EH (cell line): ENCODE results near the gene INO80C.

Source experiments
- DNase-seq: peaks from one replicate; pipeline ENCODE4 v3.0.0-alpha.2; 2015; ENCODE audit warnings: low read depth

Gene INO80C

DNA sequence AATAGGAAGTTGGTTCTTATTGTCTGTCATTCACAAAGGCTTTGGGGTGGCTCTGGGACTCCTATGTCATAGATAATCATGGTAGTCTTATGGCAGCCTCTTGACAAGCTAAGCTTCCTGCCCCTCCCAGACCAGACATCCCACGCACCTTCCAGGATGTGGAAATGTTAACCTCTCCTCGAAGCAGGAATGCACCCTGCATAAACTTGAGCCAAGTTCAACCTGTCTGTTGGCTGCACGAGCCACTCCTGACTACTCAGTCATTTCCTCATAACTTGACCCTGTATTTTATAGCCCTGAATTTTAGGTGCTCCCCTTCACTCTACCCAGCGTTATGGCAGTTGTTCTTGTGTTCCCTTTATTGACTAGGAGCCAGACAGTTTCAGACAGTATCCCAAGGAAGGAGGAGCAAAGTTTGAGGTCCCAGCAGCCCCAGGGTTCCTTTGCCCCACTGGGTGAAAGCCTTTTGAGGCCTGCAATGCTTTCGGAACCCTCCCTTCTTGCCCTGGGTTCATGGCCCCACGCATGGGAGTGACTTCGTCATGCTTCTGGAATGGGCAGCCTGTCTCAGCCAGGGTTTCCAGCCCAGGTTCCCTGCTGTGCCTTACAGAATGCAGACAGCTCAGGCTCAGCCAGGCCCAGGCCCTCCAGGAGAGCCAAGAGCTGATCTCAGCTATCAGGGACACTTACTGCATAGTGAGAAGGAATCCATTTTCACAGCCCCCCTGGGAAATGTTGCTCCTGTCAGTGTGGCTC is 15.6 kb upstream of the INO80C start:
- DNase-seq = peak; percentile 96

GRCh38 chr18:35512761-35513160 is 15.0 kb upstream of the INO80C start:
- DNase-seq = no peak

DNA sequence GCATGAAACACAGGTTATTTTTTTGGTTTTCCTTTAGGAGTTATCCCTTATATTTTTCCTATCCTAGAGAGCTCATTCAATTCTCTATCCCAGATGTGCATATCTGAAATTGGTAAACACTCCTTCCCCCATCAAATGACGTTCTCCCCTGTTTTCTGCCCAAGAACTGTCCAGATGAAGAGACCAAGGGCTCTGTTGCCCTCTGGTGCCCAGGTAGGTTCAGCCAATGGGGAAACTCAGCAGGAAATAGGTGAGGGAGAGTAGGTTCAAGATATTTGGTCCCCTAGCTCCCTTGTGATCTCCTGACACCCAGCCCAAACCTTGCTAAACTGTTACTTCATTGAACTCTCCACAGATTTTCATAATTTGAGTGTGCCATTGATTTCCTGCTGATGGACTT is 14.1 kb upstream of the INO80C start:
- DNase-seq = no peak

DNA sequence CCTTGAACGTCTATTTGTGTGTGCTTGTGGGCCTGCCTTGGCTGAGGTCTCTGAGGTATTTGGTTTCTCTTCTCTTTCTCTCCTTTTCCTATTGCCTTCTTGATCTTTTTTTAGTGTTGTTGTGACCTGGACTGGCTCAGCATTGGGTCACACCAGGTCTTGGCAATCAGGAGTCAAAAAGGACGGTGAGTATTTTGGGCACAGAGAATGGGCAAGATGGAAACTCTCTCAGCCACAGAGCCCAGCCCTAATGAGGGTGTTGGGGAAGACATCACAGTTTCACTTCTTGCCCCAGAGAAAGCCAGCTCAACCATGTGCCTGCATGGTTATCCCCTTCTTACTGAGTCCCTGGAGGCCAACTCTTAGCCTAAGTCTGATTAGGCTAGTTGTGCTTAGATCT is 13.7 kb upstream of the INO80C start:
- DNase-seq = no peak

DNA sequence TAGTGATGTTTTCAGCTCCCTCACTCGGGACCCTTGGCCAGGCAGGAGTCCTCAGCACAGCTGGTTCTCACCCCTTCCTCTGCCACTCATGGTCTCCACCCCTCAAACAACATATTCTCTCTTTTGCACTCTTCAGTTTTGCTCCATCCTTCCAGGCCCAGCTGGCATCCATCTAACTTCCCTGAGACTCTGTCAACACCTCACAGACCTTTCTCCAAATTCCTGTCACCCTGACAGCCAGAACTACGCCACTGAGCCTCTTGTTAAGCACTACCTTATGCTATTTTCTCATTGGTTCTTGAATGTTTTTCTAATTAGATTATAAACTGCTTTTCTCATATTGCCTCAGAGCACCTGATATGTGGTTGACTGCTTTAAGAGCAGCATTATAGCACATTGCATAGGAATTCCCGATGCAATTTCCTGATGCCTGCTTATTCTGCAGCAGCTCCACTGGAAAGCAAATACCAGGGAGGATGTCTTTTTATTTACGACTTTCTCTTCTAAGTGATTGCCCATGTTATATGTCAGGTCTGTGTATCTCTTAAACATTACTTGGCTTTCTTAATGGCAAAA is 12.4 kb upstream of the INO80C start:
- peak; percentile 25 for DNase-seq

- no peak for DNase-seq
Measured at GRCh38 chr18:35508746-35509338, 11.1 kb upstream of the INO80C start.

- no peak for DNase-seq
Measured at GRCh38 chr18:35508030-35508429, 10.3 kb upstream of the INO80C start.

GRCh38 chr18:35507623-35508022 is 9.9 kb upstream of the INO80C start:
- DNase-seq = no peak

GRCh38 chr18:35507192-35507591 is 9.4 kb upstream of the INO80C start:
- no peak for DNase-seq

DNA sequence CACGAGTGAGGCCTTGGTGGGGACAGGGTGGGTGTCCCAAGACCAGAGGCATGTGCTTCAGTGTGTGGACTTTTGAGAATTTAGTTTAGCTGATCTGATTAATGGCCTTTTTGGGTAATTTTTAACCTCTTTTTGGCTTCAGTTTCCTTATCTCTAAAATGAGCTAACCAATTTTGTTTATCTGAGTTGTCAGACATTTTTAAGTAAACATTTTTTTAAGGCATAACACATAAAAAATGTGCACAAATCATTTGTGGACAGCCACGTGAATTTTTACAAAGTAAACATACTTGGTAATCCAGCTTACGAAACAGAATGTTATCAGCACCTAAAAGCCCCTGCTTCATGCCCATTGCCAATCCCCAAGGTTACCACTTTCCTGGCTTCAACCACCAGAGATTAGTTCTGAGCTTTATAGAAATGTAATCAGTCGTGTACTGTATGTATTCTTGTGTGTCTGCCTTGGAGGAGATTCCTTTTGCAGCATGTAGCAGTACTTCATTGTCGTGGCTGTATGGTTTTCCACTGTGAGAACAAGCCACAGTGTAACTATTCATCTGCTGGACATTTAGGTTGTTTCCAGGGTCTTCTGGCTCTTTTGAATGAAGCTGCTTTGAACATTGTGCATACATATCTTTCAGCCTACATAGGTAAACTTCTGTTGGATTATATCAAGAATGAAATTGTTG is 8.4 kb upstream of the INO80C start:
- no peak for DNase-seq

DNA sequence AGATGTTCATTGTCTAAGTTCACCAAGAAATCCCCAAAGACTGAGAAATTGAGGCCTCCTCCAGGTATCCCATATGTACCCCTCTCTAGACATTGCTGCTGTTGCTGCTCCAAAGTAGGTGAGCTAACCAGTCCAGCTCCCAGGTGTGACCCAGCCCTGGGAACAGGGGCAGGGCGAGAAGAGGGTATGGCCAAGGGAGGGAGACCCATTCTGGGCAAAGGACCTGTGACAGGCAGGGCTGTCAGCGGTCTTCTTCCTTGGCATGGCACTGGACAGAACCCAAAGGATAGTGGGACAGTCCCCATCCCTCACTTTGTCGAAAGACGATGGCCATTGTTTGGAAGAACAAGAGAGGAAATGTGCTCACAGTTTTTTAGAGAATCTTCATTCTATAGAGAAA is 7.2 kb upstream of the INO80C start:
- DNase-seq = no peak

GRCh38 chr18:35502052-35502451 is 4.3 kb upstream of the INO80C start:
- no peak for DNase-seq

DNA sequence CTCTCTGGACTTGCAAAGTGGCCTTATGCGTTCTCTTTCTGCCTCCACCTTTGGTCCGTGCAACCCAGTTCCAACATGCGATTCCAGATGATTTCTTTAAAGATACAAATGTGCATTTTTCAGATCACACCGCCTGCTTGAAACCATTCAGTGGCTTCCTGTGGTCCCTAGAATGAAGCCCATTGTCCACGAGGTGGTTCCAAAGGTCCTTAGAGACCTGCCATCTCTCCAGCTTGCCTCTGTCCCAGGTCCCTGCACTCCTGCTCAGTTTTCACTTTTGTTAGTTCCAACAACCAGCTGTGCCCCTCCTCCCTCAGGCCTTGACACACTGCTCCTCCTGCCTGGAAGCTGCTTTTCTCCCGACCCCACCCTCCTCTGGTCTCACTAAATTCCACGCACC is 3.6 kb upstream of the INO80C start:
- no peak for DNase-seq

DNA sequence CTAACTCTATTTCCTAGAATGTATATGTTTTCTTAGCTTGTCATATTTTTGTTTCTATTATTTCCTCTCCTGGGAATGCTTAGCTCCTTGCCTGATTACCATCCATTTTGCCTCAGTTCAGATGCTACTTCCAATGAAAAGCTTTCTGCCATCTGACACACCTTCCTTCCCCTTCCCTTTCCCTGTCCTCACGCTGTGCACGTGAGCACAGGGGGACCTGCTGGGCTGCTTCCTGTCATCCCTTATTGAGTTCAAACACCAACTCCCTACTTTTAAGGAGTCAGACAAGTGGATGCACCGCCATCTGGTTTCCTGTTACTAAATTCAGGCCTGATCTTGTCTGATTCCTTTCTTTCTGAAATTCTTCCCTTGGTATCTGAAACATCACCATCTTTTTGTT is 2.4 kb upstream of the INO80C start:
- DNase-seq = no peak

DNA sequence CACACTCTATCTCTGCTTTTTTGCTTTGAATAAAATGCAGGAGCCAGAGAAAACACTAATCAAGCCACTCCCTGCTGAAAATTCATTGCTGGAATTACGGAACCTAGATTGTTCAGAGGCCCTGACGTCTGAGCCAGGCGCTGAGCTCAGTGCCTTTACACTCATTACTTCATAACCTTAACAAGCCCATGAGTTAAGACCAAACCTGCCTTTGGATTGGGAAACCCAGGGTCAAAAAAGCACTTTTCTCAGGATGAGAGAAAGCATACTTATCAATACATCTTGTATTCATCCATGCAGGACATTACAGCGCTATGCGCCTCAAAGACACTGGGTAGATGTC is 762 bp downstream of the INO80C start:
- no peak for DNase-seq

DNA sequence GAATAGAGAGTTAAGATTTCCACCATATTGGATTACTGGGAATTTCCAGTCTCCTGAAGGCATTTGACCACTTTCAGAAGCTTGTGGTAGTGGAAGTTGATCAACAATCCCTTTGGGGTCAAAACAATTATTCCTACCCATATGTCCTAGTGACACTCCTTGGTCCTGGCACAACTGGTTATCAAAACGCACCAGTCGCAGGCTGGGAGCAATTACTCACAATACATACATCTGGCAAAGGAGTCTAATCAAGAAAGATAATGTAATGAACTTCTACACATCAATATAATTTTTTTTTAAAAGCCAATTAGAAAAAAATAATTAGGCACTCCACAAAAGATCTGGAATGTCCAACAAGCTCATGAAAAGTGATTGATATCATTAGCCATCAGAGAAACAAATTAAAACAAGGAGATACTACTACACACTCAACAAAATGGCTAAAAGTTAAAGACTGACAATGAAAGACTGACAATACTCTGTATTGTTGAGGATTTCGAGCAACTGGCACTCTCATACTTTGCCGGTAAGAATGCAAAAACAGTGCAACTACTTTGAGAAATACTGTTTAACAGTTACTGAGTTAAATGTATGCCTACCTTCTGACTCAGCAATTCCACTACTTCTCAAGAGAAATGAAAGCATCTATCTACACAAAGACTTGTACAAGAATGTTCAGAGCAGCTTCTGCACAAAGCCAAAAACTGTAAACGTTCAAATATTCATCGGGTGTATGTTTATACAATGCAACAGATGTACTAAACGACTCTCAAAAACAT is 2.0 kb downstream of the INO80C start:
- DNase-seq = no peak

DNA sequence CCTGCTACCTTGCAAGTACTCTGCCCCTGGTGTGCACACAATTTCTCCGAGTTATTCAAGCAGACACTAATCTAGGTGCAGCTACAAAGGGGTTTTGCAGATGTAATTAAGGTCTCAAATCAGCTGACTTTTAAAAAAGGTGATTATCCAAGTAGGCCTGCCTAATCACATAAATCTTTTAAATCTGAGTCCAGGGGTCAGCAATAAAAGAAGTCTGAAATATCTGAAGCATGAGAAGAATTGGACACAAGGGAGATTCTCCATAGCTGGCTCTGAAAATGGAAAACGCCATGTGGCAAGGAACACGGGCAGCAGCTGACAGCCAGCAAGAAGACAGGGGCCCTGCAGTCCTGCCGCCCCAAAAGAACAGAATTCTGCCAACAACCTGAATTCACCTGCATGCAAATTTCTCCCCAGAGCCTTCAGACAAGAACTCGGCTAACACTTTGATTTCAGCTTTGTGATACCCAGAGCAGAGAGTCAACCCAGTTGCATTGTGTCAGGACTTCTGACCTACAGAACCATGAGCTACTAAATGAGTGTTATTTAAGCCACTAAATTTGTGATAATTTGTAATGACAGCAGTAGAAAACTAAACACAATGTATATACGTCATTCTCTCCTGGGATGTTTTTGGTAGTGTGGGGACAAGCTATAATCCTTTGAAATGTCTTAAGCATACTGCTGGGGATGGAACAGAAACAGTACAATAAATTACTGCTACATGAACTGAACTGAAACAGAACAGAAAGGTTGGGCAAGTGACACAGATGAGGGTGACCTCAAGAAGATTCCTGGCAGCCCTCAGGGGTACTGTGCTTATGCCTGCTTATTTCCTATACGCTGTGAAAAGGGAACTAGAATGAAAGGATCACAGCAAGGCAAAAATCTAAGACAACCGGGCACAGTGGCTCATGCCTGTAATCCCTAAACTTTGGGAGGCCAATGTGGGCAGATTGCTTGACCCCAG is 3.2 kb downstream of the INO80C start:
- no peak for DNase-seq

DNA sequence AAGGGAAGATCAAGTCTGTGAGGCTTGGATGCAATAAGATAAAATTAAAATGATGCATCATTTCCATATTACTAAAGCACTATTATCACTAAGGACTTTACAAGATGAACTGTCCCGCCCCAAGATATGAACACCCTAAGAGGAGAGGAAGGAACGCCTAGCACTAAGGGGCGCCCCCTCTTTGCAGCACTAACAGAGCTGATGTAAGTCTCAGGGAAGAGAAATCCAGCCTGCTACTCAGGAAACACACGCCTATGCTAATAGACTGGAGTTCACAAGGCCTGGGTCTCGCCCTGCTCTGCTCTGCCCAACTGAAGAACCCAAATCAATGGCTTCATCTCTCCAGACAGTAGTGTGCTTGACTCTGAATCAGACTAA is 6.1 kb downstream of the INO80C start:
- no peak for DNase-seq

GRCh38 chr18:35490894-35491699 is 6.7 kb downstream of the INO80C start:
- DNase-seq = no peak

DNA sequence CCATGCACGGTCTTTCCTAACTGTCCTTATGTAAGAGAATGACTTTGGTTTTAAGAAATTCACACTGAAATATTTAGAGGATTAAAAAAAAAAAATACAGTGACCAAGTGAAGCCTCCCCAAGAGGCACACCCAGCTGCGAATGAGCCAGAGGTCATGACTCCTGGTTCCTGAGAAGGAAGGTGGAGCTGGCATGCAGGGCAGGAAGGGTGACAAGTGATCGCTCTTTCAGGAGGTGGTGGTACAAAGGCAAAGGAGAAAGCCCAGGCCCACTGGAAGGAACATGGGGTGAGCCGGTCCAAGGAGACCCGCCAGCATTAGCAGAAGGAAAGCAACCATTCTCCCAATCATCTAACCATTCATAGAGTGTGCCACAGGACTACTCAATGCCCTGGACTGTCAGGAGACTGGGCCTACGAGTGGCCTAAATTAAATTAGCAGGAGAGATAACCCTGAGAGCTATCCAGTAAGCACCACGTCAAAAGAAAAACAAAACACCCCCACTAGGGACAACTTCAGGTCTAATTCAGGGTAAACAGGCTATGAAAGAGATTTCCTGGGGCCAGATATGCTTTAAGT is 7.8 kb downstream of the INO80C start:
- no peak for DNase-seq
